Measurements from ENCODE around the gene RAB7A.

- TF ChIP-seq SP2 (IDR thresholded peaks at IDR 0.05; ENCODE audit: low read length), result no peak
- TF ChIP-seq RFX5 (IDR thresholded peaks at IDR 0.05; ENCODE audit: borderline replicate concordance, low read depth, low read length), result no peak
- TF ChIP-seq CTCF (IDR thresholded peaks at IDR 0.05; ENCODE audit: control extremely low read depth in 1 of 3, insufficient read depth in 1 of 3, low read depth in 1 of 3, low read length in 3 of 3), result peak; percentile 83 to 97 (median 92)
- no peak for TF ChIP-seq NRF1 (IDR thresholded peaks at IDR 0.05; ENCODE audit: low read depth, low read length)
- TF ChIP-seq BACH1 (IDR thresholded peaks at IDR 0.05; ENCODE audit: low read length), result no peak
Measured at GRCh38 chr3:128784232-128784631, 58.2 kb downstream of the RAB7A start.

Data from H1 (cell line).